HepG2 (cell line): ENCODE measurements around the gene ICAM5. TPM values are rescaled to one million over a fixed set of nuclear protein-coding genes. Genes with fewer than 3 reads are reported as not detected.

ENCODE experiments used
- ASH2L ChIP-seq: fragments of 300-600, 200-600 bp; sonication (generic); IDR thresholded peaks from 2 replicates; pipeline ENCODE4 v1.7.0; 2017; ENCODE audit warnings: low read depth, mild to moderate bottlenecking, moderate library complexity, mixed read lengths, low read length; ENCODE audit not compliant: insufficient read length
- CHCHD3 ChIP-seq: sonication (generic); formaldehyde crosslinking; IDR thresholded peaks from 2 replicates; pipeline ENCODE4 v1.8.0; 2022; ENCODE audit warnings: mild to moderate bottlenecking, missing genetic modification reagents, moderate library complexity
- CHD2 ChIP-seq: IDR thresholded peaks from 2 replicates; pipeline ENCODE4 v1.6.1; 2011; ENCODE audit warnings: low read depth, low read length, improper control_type of control experiment
- GATA4 ChIP-seq: sonication (generic); IDR thresholded peaks from 2 replicates; pipeline ENCODE4 v1.6.1; 2016; ENCODE audit warnings: antibody characterized with exemption, low read depth, borderline replicate concordance
- GRHL1 ChIP-seq: sonication (generic); formaldehyde crosslinking; conservative IDR thresholded peaks from 2 replicates; pipeline ENCODE4 v1.8.0; 2022; ENCODE audit warnings: missing genetic modification reagents
- NR1H2 ChIP-seq: sonication (generic); formaldehyde crosslinking; IDR thresholded peaks from 2 replicates; pipeline ENCODE4 v1.8.1; 2022; ENCODE audit warnings: low read depth, missing genetic modification reagents, borderline replicate concordance
- PHF5A ChIP-seq: IDR thresholded peaks from one replicate; pipeline ENCODE4 v1.6.1; 2018; ENCODE audit warnings: low read depth, missing genetic modification reagents; ENCODE audit not compliant: unreplicated experiment
- POLR2AphosphoS5 ChIP-seq: IDR thresholded peaks from 2 replicates; pipeline ENCODE4 v1.6.1; 2012; ENCODE audit warnings: low read depth, low read length
- PTBP1 ChIP-seq: fragments of 200-400 bp; formaldehyde crosslinking; IDR thresholded peaks from 2 replicates; pipeline ENCODE4 v1.6.1; 2018; ENCODE audit warnings: low read length, low read depth; ENCODE audit not compliant: poor library complexity, severe bottlenecking
- ZBTB7B ChIP-seq: sonication (generic); formaldehyde crosslinking; IDR thresholded peaks from 2 replicates; pipeline ENCODE4 v1.4.0; 2020; ENCODE audit warnings: missing genetic modification reagents
- ZFP90 ChIP-seq: sonication (generic); formaldehyde crosslinking; IDR thresholded peaks from 2 replicates; pipeline ENCODE4 v1.8.0; 2022; ENCODE audit warnings: missing genetic modification reagents, mild to moderate bottlenecking, inconsistent platforms, borderline replicate concordance
- ZHX2 ChIP-seq, 2 experiments: sonication (generic) in 1 of 2; formaldehyde crosslinking in 1 of 2; IDR thresholded peaks; 2 replicates each; pipeline versions ENCODE4 v1.6.1 to v1.9.0; 2014 to 2022; ENCODE audit warnings: antibody characterized with exemption in 1 of 2, borderline replicate concordance in 1 of 2, inconsistent platforms in 1 of 2, low read depth in 1 of 2, missing genetic modification reagents in 1 of 2
- ZNF598 ChIP-seq: sonication (generic); formaldehyde crosslinking; IDR thresholded peaks from 2 replicates; pipeline ENCODE4 v1.5.1; 2020; ENCODE audit warnings: mild to moderate bottlenecking, missing genetic modification reagents, borderline replicate concordance
- ZNF674 ChIP-seq: sonication (generic); formaldehyde crosslinking; IDR thresholded peaks from 2 replicates; pipeline ENCODE4 v1.5.0; 2020; ENCODE audit warnings: low read depth, mild to moderate bottlenecking, missing genetic modification reagents
- ZNF720 ChIP-seq: sonication (generic); formaldehyde crosslinking; IDR thresholded peaks from 2 replicates; pipeline ENCODE4 v1.4.0; 2020; ENCODE audit warnings: missing genetic modification reagents
- ZNF883 ChIP-seq: sonication (generic); formaldehyde crosslinking; IDR thresholded peaks from 2 replicates; pipeline ENCODE4 v1.5.1; 2020; ENCODE audit warnings: mild to moderate bottlenecking, missing genetic modification reagents; ENCODE audit errors: not compliant biosample characterization
- ZSCAN22 ChIP-seq: sonication (generic); formaldehyde crosslinking; IDR thresholded peaks from 2 replicates; pipeline ENCODE4 v1.4.0; 2020; ENCODE audit warnings: mild to moderate bottlenecking, missing genetic modification reagents
- polyA plus RNA-seq, 8 experiments: library from polyadenylated mRNA; depleted of rRNA in 3 of 8; stranded (reverse) in 7 of 8; unstranded in 1 of 8; fragments of >200 nt; fragmentation: Illumina TruSeq in 4 of 8; extraction: Trizol in 4 of 8; gene quantifications; 2 replicates each; pipeline versions ENCODE4 v1.2.1 to v1.2.3, GENCODE V29; 2011 to 2016; ENCODE audit warnings: low read depth in 4 of 8, missing spikeins in 1 of 8, mixed read lengths in 1 of 8; ENCODE audit not compliant: insufficient read depth in 1 of 8
- total RNA-seq, 5 experiments: library from RNA; depleted of rRNA; stranded (reverse); fragments of >200 nt; fragmentation: Illumina TruSeq; extraction: Trizol; gene quantifications; 2 replicates each; pipeline ENCODE4 v1.2.3, GENCODE V29; 2016; ENCODE audit warnings: low read depth in 1 of 5

Gene ICAM5
- total and polyA plus RNA-seq, 2 of the 13 experiments (the other 11 are each of a cell fraction or from before 2014, with no cell fraction given): 0.46 to 1.6 TPM

- TF ChIP-seq GRHL1 (CRISPR knock-in tag) (no peak), PTBP1 (no peak), ZSCAN22 (CRISPR knock-in tag) (peak; percentile 16; the same call in 1 of the 2 replicates), ZHX2 (IDR thresholded peaks at IDR 0.05; ENCODE audit: low read depth) (no peak; the same call in 1 of the 2 replicates), ZHX2 (CRISPR knock-in tag; IDR thresholded peaks at IDR 0.05; ENCODE audit: borderline replicate concordance) (no peak), PHF5A (CRISPR knock-in tag) (no peak), ASH2L (peak; percentile 62), GATA4 (peak; percentile 70; the same call in 1 of the 2 replicates), CHD2 (no peak), ZNF674 (CRISPR knock-in tag) (no peak), ZFP90 (CRISPR knock-in tag) (peak; percentile 79), ZBTB7B (peak; percentile 90; the same call in 1 of the 2 replicates), ZNF598 (CRISPR knock-in tag) (peak; percentile 37; the same call in 1 of the 2 replicates), POLR2AphosphoS5 (peak; percentile 97), ZNF883 (CRISPR knock-in tag) (peak; percentile 61), ZNF720 (CRISPR knock-in tag) (0 out of 2 replicates have a peak, but pooled peaks have one; percentile 48), CHCHD3 (CRISPR knock-in tag) (no peak), NR1H2 (CRISPR knock-in tag) (no peak; the same call in 1 of the 2 replicates)
Measured at GRCh38 chr19:10270616-10271394, 18.9 kb upstream of the ICAM5 start, which contains the start of gene ICAM1 (continued).
